Fibroblast of pulmonary artery (primary cell): Measurements from ENCODE around the gene TPT1.
"Not testable (repeated sequence)": the region's sequence is repeated elsewhere in the genome, so short reads cannot be mapped to it uniquely, and the experiment has no call there.

Source experiments
- DNase-seq: peaks from one replicate; pipeline ENCODE4 v3.0.0-alpha.2; 2010; ENCODE audit warnings: low read depth
- H3K4me3 ChIP-seq: replicated peaks from 2 replicates; pipeline ENCODE4 v1.5.1; 2011; ENCODE audit warnings: low read depth, mild to moderate bottlenecking, control low read depth, low read length, moderate library complexity
- TF ChIP-seq, protein P1 (sequence below): IDR thresholded peaks from 2 replicates; pipeline ENCODE4 v1.5.1; 2011; ENCODE audit warnings: mild to moderate bottlenecking, control low read depth, low read length, inconsistent platforms; ENCODE audit errors: missing control alignments

Gene TPT1

GRCh38 chr13:45341034-45341798 is at the start of gene TPT1:
TSS of gene TPT1 (minus strand) at chr13:45341183. CDS start at chr13:45341069, 114 bp downstream.
- peak within 1 kb of the TSS; percentile 97 for H3K4me3 ChIP-seq
- TF ChIP-seq, protein P1, sequence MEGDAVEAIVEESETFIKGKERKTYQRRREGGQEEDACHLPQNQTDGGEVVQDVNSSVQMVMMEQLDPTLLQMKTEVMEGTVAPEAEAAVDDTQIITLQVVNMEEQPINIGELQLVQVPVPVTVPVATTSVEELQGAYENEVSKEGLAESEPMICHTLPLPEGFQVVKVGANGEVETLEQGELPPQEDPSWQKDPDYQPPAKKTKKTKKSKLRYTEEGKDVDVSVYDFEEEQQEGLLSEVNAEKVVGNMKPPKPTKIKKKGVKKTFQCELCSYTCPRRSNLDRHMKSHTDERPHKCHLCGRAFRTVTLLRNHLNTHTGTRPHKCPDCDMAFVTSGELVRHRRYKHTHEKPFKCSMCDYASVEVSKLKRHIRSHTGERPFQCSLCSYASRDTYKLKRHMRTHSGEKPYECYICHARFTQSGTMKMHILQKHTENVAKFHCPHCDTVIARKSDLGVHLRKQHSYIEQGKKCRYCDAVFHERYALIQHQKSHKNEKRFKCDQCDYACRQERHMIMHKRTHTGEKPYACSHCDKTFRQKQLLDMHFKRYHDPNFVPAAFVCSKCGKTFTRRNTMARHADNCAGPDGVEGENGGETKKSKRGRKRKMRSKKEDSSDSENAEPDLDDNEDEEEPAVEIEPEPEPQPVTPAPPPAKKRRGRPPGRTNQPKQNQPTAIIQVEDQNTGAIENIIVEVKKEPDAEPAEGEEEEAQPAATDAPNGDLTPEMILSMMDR, result no peak
- DNase-seq, result peak; percentile 99

DNA sequence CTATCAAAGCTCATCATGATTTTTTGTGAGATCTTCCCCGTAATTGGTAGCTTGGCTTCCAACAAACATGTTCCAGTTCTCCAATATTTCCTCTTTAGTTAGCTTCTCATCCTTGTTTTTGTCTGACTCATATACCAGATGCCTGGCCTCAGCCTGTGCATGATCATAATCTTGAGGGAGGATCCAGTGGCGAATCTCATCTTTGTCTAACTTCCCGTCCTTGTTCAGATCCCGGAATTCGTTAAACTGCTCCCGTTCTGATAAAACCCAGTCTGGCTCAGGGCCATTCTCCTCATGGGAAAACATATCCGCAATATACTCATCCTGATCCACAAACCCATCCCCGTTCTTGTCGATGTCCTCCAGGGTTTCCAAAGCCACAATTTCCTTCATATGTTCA is 49.4 kb upstream of the TPT1 start:
- not testable (repeated sequence) for DNase-seq, H3K4me3 ChIP-seq

DNA sequence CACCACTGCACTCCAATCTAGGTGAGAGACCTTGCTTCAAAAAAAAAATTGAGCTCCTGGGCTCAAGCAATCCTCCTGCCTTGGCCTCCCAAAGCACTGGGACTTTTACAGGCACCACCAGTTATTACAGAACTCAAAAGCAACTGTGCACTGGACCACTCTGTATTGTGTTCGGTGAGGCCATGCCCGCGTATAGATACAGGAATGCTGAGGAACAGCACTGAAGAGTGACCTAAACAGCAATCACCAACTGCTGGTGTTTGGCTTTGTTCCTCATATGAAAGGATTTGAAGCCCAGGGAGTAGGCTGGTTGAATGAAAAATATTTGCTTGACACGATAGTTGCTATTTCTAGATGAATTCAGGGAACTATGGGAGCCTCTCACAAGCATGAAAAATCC is 47.7 kb upstream of the TPT1 start:
- no peak overlapping the region for H3K4me3 ChIP-seq
- TF ChIP-seq, protein P1, result no peak
- DNase-seq, result no peak

DNA sequence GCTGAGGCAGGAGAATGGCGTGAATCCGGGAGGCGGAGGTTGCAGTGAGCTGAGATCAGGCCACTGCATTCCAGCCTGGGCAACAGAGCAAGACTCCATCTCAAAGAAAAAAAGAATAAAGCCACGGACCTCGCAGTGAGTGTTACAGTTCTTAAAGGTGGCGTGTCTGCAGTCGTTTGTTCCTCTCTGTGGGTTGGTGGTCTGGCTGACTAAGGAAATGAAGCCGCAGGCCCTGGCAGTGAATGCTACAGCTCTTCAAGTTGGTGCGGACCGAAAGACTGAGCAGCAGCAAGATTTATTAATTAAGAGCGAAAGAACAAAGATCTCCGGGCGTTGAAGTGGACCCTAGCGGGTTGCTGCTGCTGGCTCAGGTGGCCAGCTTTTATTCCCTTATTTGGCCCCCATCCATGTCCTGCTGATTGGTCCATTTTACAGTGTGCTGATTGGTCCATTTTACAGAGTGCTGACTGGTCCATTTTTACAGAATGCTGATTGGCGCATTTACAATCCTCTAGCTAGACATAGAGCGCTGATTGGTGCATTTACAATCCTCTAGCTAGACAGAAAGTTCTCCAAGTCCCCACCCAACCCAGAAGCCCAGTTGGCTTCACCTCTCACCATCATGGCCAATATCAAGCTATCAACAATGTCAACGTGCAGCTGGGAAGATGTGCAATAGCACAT is 46.1 kb upstream of the TPT1 start:
- not testable (repeated sequence) for H3K4me3 ChIP-seq, DNase-seq

GRCh38 chr13:45385907-45386553 is 45.0 kb upstream of the TPT1 start:
- DNase-seq, result no peak
- H3K4me3 ChIP-seq, result no peak overlapping the region
- TF ChIP-seq, protein P1, result no peak

DNA sequence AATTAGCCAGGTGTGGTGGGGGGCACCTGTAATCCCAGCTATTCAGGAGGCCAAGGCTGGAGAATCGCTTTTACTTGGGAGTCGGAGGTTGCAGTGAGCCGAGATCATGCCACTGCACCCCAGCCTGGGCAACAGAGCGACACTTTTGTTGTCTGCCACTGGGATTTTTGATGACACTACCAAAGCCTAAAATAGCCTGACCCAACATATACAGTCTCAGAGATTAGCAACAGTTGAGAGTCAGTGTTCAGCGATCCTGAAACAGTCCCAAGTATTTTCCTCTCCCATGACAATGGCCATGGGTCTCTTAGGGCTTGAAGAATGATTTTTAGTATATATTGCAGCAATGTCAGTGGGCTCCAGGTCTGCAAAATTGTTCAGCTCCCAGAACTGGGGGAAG is 44.3 kb upstream of the TPT1 start:
- DNase-seq, result no peak
- TF ChIP-seq, protein P1, result no peak
- H3K4me3 ChIP-seq, result no peak overlapping the region

- no peak for DNase-seq
- no peak overlapping the region for H3K4me3 ChIP-seq
- TF ChIP-seq, protein P1, result no peak
Measured at GRCh38 chr13:45384474-45385174, 43.6 kb upstream of the TPT1 start.

DNA sequence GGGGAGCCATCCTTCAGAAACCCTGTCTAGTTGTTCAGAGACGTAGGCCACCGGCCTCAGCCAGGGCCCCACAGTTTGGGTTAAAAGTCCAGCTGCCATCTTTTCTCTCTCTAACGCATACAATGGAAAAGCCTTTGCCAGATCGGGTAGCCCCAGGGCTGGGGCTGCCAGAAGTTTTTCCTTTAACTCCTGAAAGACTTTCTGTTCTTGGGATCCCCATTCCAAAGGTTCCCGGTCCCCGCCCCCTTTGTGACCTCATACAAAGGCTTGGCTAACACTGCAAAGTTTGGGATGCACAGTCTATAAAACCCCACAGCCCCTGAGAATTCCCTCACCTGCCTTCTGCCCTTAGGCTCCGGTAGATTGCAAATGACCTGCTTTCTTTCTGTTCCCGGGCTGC is 41.8 kb upstream of the TPT1 start:
- DNase-seq, H3K4me3 ChIP-seq: not testable (repeated sequence)
